Left kidney (tissue), 2 donors: ENCODE data around the gene NLK. TPM values are rescaled to one million over a fixed set of nuclear protein-coding genes. Genes with fewer than 3 reads are reported as not detected.
"Not testable (repeated sequence)": the region's sequence is repeated elsewhere in the genome, so short reads cannot be mapped to it uniquely, and the experiment has no call there.

Source experiments
- DNase-seq: peaks from one replicate; pipeline ENCODE4 v3.0.0-alpha.2; 2013
- polyA plus RNA-seq: library from polyadenylated mRNA; unstranded; fragments of 120-200 nt; gene quantifications from one replicate; pipeline ENCODE4 v1.2.1, GENCODE V29; 2013; ENCODE audit not compliant: insufficient read length

NLK gene
- polyA plus RNA-seq, 1 donor, result 55.4 TPM

DNA sequence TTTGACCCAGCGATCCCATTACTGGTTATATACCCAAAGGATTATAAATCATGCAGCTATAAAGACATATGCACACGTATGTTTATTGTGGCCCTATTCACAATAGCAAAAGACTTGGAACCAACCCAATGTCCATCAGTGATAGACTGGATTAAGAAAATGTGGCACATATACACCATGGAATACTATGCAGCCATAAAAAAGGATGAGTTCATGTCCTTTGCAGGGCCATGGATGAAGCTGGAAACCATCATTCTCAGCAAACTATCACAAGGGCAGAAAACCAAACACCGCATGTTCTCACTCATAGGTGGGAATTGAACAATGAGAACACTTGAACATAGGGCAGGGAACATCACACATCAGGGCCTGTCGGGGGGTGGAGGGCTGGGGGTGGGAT lies 112.9 kb downstream of the NLK start:
- DNase-seq, result not testable (repeated sequence)

DNA sequence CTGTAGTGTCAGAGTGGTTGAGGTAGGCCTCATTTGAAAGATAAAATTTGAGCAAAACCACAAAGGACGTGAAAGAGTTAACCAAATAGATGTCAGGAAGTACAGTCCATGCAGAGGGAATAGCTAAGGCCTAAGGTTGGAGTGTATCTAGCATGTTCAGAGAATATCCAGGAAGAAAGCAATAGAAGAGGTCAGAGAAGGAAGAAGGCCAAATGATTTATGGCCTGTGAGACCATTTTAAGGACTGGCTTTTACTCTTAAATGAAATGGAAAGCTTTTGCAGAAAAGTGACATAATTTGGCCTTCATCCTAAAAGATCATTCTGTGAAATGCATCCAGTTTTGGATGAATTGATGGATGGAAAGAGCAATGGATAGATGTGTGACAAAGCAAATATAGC lies 116.5 kb downstream of the NLK start:
- DNase-seq, result no peak

DNA sequence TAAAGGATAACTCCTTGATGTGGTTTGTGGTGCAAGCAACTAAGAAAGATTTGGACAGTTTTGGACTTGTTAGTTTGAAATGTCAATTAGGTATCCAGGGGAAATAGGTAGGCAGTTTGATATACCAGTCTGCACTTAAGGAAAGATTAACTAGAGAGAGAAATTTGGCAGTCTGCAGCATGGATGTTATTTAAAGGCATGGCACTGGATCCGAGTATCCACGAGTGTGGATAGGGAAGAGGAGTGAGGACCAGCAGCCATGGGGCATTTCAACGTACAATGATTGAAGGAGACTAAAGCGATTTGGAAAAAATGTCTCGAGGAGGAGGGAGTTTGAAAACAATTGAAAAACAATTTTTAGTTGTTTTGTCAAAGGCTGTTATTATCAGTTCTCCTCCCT lies 117.4 kb downstream of the NLK start:
- DNase-seq, result no peak

- DNase-seq, result no peak
These were observed 118.1 kb downstream of the NLK start for GRCh38 chr17:28160610-28161009.

DNA sequence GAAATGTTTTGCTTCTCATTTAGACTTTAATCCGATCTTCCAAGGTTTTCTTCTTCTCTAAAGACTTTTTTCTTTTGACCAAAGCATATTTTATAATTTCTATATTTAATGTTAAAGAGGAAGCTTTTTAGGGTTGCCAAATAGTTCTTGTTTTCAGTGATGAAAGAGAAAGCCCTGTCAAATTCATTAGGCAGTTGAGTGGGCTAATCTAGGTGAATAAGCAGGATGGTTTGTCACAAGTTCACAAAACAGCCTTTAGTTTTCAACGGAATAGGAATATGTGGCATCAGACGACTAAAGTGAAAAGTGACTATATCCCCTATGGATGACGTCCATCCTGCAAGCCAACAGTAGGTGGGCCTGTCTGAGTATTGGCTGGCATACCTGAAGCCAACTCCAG lies 118.8 kb downstream of the NLK start:
- DNase-seq, result no peak

DNA sequence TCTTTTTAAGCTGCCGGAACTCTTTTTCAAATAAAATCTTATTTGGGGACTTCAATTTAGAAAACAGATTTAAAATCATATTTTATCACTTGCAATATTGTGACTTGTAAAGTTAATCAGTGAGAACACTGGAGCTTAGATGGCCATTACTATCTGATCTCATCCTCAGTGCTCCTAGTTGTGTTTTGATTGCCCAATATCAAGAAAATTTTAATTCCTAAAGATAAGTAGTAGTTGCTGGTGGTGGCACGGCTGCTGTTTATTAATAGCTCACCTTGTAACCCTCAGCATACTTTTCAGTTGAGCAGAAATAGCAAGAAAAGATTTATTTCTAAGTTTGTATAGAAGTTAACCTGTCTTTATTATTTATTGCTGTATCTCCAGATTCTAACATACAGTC lies 124.0 kb downstream of the NLK start:
- DNase-seq, result no peak

- no peak for DNase-seq
These were observed 127.3 kb downstream of the NLK start for GRCh38 chr17:28169621-28170349.

GRCh38 chr17:28170771-28171170 lies 128.3 kb downstream of the NLK start:
- DNase-seq, result no peak

- peak; percentile 19 for DNase-seq
These were observed 130.6 kb downstream of the NLK start for GRCh38 chr17:28173031-28173561.

GRCh38 chr17:28173801-28174200 lies 131.3 kb downstream of the NLK start:
- DNase-seq, result peak; percentile 46

GRCh38 chr17:28174352-28175046 lies 132.0 kb downstream of the NLK start:
- DNase-seq, result no peak

DNA sequence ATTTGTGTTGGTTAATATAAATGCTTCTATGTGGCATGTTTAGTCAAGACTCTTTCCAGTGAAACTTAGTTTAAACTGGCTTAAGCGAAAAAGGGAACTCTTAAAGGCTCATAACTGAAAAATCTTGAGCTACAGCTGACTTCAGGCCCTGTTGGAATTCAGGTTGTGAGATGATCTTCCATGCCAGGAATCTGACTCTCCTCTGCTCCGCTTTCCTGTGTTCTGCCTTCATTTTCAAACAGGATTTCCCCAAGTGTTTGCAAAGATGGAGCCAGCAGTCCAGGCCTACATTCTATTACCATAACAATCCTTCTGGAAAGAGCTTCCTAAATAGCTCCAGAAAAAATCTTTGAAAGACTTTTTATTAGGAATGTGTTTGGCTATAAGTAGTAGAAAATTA lies 134.9 kb downstream of the NLK start:
- no peak for DNase-seq

DNA sequence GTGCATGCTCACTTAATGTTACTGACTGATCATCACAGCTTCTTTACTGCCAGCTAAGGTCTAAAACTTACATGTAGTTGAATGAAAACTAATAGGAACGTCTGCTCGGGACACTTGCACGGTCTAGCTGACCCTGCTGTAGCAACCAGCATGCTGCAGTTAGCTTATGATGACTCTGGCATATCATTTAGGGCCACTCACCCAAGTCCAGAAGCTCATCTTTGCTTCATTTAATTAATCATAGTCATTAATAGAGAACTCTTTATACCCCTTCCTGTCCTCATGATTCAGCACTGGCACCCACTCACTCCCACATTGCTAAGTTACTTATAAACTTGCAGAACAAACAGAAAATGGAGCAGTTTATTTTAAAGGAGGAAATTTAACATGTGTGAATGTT lies 136.3 kb downstream of the NLK start:
- DNase-seq, result no peak

DNA sequence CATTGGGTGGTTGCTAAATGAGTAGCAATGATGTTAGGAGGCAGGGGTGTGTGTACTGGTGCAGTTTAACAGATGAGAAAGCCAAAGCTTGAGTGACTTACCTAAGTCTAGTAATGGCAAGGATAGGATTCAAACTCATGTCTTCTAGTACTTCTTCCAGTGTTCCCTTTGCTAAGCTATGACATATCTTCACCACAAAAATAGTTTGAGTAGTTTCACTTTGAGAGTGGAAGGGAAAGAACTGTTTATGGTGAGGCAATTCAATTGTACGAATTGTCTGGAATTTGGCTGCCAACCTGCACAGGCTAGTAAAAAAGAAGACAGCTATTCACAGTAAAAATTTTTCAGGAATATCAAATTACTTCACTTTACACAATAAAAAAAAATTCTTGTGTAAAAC lies 138.0 kb downstream of the NLK start:
- no peak for DNase-seq

DNA sequence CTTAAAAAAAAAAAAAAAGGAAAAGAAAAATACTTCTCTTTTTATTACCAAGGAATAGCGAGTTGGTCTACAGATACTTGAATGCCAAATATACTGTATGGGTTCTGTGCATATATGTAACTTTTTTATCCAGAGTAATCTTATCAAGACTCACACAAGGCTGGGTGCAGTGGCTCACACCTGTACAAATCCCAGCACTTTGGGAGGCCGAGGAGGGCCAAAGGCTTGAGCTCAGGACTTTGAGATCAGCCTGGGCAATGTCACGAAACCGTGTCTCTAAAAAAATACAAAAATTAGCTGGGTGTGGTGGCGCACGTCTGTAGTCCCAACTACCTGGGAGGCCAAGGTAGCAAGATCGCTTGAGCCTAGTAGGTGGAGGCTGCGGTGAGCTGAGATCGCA lies 139.1 kb downstream of the NLK start:
- DNase-seq, result no peak

- no peak for DNase-seq
These were observed 140.1 kb downstream of the NLK start for GRCh38 chr17:28182559-28182958.

- DNase-seq, result no peak
These were observed 143.2 kb downstream of the NLK start for GRCh38 chr17:28185658-28186057.

DNA sequence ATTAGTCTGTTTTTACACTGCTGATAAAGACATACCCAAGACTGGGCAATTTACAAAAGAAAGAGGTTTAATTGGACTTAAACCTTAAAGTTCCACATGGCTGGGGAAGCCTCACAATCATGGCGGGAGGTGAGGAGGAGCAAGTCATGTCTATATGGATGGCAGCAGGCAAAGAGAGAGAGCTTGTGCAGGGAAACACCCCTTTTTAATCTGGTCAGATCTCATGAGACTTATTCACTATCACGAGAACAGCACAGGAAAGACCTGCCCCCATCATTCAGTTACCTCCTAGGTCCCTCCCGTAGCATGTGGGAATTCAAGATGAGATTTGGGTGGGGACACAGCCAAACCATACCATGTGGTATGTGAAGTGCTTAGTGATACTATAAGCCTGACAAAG lies 144.0 kb downstream of the NLK start:
- not testable (repeated sequence) for DNase-seq

- no peak for DNase-seq
These were observed 145.5 kb downstream of the NLK start for GRCh38 chr17:28187931-28188330.

DNA sequence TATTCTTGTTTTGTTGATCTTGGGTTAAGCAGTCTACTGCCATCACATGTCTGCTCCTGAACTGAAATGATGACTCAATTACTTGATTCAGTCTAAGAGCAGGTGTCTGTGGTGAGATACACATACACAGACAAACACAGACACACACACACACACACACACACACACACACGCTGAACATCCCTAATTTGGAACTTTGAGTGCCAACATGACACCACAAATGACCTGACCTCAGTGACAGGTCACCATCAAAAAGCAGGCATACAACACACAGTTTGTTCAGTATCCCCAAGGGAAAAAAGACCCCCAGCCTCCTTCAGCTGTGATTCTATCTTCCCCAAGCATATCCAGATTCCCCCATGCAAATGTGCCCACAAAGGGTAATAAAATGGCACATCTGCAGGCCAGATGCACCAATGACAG lies 146.4 kb downstream of the NLK start:
- no peak for DNase-seq

DNA sequence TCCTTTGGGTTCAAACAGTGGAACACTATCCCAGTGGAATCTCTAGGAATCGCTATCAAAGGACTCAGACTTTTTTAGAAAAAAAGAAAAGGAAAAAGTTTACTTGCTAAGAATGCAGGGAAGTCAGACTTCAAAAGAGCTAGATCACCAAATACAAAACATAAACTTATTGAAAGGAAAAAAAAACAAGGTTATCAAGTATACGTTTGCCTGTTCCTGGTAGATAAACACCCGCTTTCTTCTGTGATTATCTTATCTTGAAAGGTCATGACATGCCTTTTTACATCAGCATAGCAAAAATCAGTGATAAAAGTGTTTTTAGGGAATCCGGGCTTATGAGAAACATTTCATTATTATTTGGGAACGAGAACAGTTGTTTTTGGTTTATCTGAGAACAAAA lies 147.2 kb downstream of the NLK start:
- no peak for DNase-seq

- DNase-seq, result no peak
These were observed 148.5 kb downstream of the NLK start for GRCh38 chr17:28191018-28191417.

GRCh38 chr17:28193241-28193640 lies 150.8 kb downstream of the NLK start:
- no peak for DNase-seq

GRCh38 chr17:28194382-28194781 lies 151.9 kb downstream of the NLK start:
- no peak for DNase-seq
